B cell (primary cell): ENCODE measurements around the gene CDKAL1. TPM values are rescaled to one million over a fixed set of nuclear protein-coding genes. Genes with fewer than 3 reads are reported as not detected.

ENCODE experiments used
- ATAC-seq: fragments of 200-7000 bp; cut with Tn5 transposase; one replicate; pipeline ENCODE4 v1.10.0; 2021; ENCODE audit warnings: low read depth, mild to moderate bottlenecking, moderate number of reproducible peaks, moderate library complexity
- CTCF ChIA-PET: fragments of 350-600 bp; sonication (Branson Sonifier 250); formaldehyde crosslinking; loops from one replicate; lab custom pipeline; 2021; ENCODE audit warnings: antibody characterized with exemption, inconsistent platforms; lab: Charles Lee
- POLR2A ChIA-PET: fragments of 350-600 bp; sonication (Branson Sonifier 250); formaldehyde crosslinking; loops from one replicate; lab custom pipeline; 2021; ENCODE audit warnings: antibody characterized with exemption; lab: Charles Lee
- DNase-seq: peaks from one replicate; pipeline ENCODE4 v3.0.0; 2013
- H2AFZ ChIP-seq: 2 replicates; pipeline ENCODE4 v1.6.1; 2012; ENCODE audit warnings: mild to moderate bottlenecking, low read depth, low read length; ENCODE audit not compliant: insufficient read depth, poor library complexity, severe bottlenecking
- H3K27ac ChIP-seq, 2 donors: 1 replicate in 1 of 2; 2 replicates in 1 of 2; pipeline ENCODE4 v1.5.1; 2012 to 2013; ENCODE audit warnings: low read length in 2 of 2, mild to moderate bottlenecking in 2 of 2, moderate library complexity in 1 of 2
- H3K27me3 ChIP-seq, 4 experiments: fragments of 200-600 bp in 1 of 4; sonication (generic) in 1 of 4; replicated peaks in 1 of 4; 1 replicate in 2 of 4; 2 replicates in 2 of 4; pipeline versions ENCODE4 v1.6.1 to v1.7.0; 2013 to 2016; ENCODE audit warnings: low read length in 3 of 4, mild to moderate bottlenecking in 2 of 4, mixed read lengths in 1 of 4, moderate library complexity in 1 of 4; ENCODE audit not compliant: insufficient read depth in 4 of 4, control insufficient read depth in 3 of 4; ENCODE audit errors: control extremely low read depth in 1 of 4
- H3K36me3 ChIP-seq, 2 experiments: replicated peaks in 1 of 2; 1 replicate in 1 of 2; 2 replicates in 1 of 2; pipeline versions ENCODE4 v1.6.1 to v1.7.1; 2013; ENCODE audit warnings: low read length in 1 of 2; ENCODE audit not compliant: insufficient read depth in 2 of 2, control insufficient read depth in 1 of 2; ENCODE audit errors: control extremely low read depth in 1 of 2, extremely low read depth in 1 of 2
- H3K4me1 ChIP-seq, 2 donors: fragments of 200-600 bp in 1 of 2; sonication (generic) in 1 of 2; 1 replicate in 1 of 2; 2 replicates in 1 of 2; pipeline versions ENCODE4 v1.5.1 to v1.6.1; 2013 to 2017; ENCODE audit warnings: low read length in 2 of 2; ENCODE audit not compliant: control insufficient read depth in 2 of 2, insufficient read depth in 2 of 2
- H3K4me2 ChIP-seq: replicated peaks from 2 replicates; pipeline ENCODE3; 2012; ENCODE audit warnings: mild to moderate bottlenecking, low read depth, low read length; ENCODE audit not compliant: poor library complexity, severe bottlenecking
- H3K4me3 ChIP-seq, 5 experiments: fragments of 200-600 bp in 1 of 5; sonication (generic) in 1 of 5; 1 replicate in 3 of 5; 2 replicates in 2 of 5; pipeline versions ENCODE4 v1.5.1 to v1.7.0; 2011 to 2016; ENCODE audit warnings: low read length in 4 of 5, mild to moderate bottlenecking in 4 of 5, low read depth in 2 of 5, control low read depth in 1 of 5, moderate library complexity in 1 of 5; ENCODE audit not compliant: insufficient read depth in 1 of 5; ENCODE audit errors: control extremely low read depth in 1 of 5, extremely low read depth in 1 of 5
- H3K79me2 ChIP-seq: fragments of 200-600 bp; sonication (generic); one replicate; pipeline ENCODE4 v1.6.0; 2016; ENCODE audit warnings: low read length; ENCODE audit not compliant: control insufficient read depth, insufficient read depth
- H3K9ac ChIP-seq: fragments of 200-600 bp; sonication (generic); 2 replicates; pipeline ENCODE4 v1.6.1; 2017; ENCODE audit warnings: mild to moderate bottlenecking, low read length, moderate library complexity
- H3K9me3 ChIP-seq, 3 donors: one replicate each; pipeline versions ENCODE4 v1.6.1 to v1.7.1; 2013; ENCODE audit warnings: low read length in 2 of 3; ENCODE audit not compliant: control insufficient read depth in 2 of 3, insufficient read depth in 1 of 3; ENCODE audit errors: control extremely low read depth in 1 of 3
- H4K20me1 ChIP-seq: 2 replicates; pipeline ENCODE4 v1.6.0; 2012; ENCODE audit warnings: mild to moderate bottlenecking, low read length; ENCODE audit not compliant: insufficient read depth, control insufficient read depth, poor library complexity, severe bottlenecking
- H3K27ac Mint-ChIP-seq: one replicate; pipeline ENCODE4 v1.8.0; 2021; ENCODE audit warnings: mixed read lengths
- H3K27me3 Mint-ChIP-seq: one replicate; pipeline ENCODE4 v1.8.0; 2021; ENCODE audit warnings: mixed read lengths
- H3K4me1 Mint-ChIP-seq: one replicate; pipeline ENCODE4 v1.8.0; 2021; ENCODE audit warnings: mixed read lengths
- H3K4me3 Mint-ChIP-seq: one replicate; pipeline ENCODE4 v1.8.0; 2021; ENCODE audit warnings: mixed read lengths
- H3K9me3 Mint-ChIP-seq: one replicate; pipeline ENCODE4 v1.8.0; 2022; ENCODE audit warnings: mixed read lengths; ENCODE audit not compliant: insufficient read depth
- EZH2 ChIP-seq: IDR thresholded peaks from 2 replicates; pipeline ENCODE4 v1.6.1; 2012; ENCODE audit warnings: borderline replicate concordance, low read depth, mild to moderate bottlenecking, moderate library complexity, low read length; ENCODE audit not compliant: insufficient read depth, poor library complexity, severe bottlenecking
- WGBS: methylation state at CpG from one replicate; pipeline ENCODE4 v1.1.5; 2013; ENCODE audit warnings: missing lambda C conversion rate; ENCODE audit not compliant: insufficient coverage; 5-methylcytosine and 5-hydroxymethylcytosine counted together
- intact Hi-C: fragments of 100-400 bp; cut with micrococcal nuclease; formaldehyde crosslinking; loops from one replicate; pipeline ENCODE4 v1.10.0; 2022
- polyA plus RNA-seq: library from polyadenylated mRNA; depleted of rRNA; stranded (reverse); fragments of >200 nt; gene quantifications from 2 replicates; pipeline ENCODE4 v1.2.3, GENCODE V29; 2012
- total RNA-seq, 2 donors: library from RNA; stranded (reverse); fragments of 120-200 nt in 1 of 2; gene quantifications; 1 replicate in 1 of 2; 2 replicates in 1 of 2; pipeline versions ENCODE4 v1.2.3 to v1.2.4, GENCODE V29; 2013 to 2022
- TF ChIP-seq, protein P1 (sequence below): fragments of 200-600 bp; IDR thresholded peaks from one replicate; pipeline ENCODE4 v1.8.0; 2022; ENCODE audit warnings: antibody characterized with exemption, mild to moderate bottlenecking

The CDKAL1 gene
- total and polyA plus RNA-seq, 2 donors (not counting 1 experiment from before 2014, with no cell fraction given), result 6.1 to 33.3 TPM

DNA sequence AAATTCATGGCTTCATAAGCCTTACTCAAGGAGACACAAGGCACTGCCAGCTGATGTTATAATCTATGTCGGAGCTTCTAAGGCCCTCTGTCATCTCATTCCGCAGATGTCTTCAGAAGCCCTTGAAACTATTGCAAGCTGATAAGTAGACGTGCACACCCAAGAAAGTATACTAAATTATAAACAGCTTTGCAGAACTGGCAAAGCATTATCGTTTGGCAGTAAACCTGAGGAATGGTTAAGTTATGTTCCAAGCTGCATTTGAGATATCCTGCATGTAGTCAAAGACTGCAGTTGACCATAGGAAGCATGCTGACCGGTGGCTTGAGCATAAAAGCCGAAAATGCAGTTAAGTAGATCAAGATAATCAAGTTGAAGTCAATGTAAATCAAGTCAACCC, 633.5 kb downstream of the CDKAL1 start:
- POLR2A ChIA-PET, result no interaction called here
- no peak overlapping the region for H3K27ac Mint-ChIP-seq
- no peak for DNase-seq
- peaks cover 7 to 12% of the 10 kb centered on the region in 2 donors for H3K4me1 ChIP-seq
- intact Hi-C loops, result no loop called here
- no peak for ATAC-seq
- H3K4me3 Mint-ChIP-seq, result no peak overlapping the region
- peaks cover 11% of the 10 kb centered on the region for H3K4me1 Mint-ChIP-seq
- CTCF ChIA-PET, result no interaction called here
- H3K4me2 ChIP-seq, result no peak overlapping the region
- H2AFZ ChIP-seq, result no peak overlapping the region
- no peaks in the 10 kb centered on the region for H3K79me2 ChIP-seq
- no peak for TF ChIP-seq EZH2
- no peak overlapping the region for H3K4me3 ChIP-seq
- H3K27me3 Mint-ChIP-seq, result no peaks in the 10 kb centered on the region
- H4K20me1 ChIP-seq, result no peaks in the 10 kb centered on the region
- H3K9ac ChIP-seq, result no peak overlapping the region
- peaks cover 0 to 4% (median 0%) of the 10 kb centered on the region in 3 donors for H3K9me3 ChIP-seq
- WGBS, result 96% methylated on average over 5 of the region's 6 CpGs
- no peak overlapping the region for H3K27ac ChIP-seq
- H3K27me3 ChIP-seq, result no peaks in the 10 kb centered on the region
- no peaks in the 10 kb centered on the region for H3K36me3 ChIP-seq
- H3K9me3 Mint-ChIP-seq, result no peaks in the 10 kb centered on the region

DNA sequence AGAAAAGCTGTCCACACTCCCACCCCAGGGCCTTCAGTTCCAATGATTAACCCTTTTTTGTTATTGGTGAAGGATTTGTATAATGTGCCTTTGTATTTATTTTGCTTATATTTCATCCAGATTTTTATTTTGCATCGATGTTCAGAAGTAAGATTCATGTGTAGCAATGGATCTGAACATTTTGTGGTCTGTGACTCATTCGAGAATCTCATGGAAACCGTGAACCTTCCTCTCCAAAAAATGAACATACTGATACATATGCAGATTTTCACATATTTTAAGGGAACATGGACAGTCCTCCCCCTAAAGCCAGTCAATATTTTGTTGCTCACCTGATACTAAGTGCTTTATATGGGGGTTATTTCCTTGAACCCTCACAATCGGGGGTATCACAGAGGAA, 637.5 kb downstream of the CDKAL1 start:
- H3K4me1 Mint-ChIP-seq, result peaks cover 15% of the 10 kb centered on the region
- no peaks in the 10 kb centered on the region for H3K9me3 Mint-ChIP-seq
- TF ChIP-seq, protein P1, sequence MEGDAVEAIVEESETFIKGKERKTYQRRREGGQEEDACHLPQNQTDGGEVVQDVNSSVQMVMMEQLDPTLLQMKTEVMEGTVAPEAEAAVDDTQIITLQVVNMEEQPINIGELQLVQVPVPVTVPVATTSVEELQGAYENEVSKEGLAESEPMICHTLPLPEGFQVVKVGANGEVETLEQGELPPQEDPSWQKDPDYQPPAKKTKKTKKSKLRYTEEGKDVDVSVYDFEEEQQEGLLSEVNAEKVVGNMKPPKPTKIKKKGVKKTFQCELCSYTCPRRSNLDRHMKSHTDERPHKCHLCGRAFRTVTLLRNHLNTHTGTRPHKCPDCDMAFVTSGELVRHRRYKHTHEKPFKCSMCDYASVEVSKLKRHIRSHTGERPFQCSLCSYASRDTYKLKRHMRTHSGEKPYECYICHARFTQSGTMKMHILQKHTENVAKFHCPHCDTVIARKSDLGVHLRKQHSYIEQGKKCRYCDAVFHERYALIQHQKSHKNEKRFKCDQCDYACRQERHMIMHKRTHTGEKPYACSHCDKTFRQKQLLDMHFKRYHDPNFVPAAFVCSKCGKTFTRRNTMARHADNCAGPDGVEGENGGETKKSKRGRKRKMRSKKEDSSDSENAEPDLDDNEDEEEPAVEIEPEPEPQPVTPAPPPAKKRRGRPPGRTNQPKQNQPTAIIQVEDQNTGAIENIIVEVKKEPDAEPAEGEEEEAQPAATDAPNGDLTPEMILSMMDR, result no peak
- TF ChIP-seq EZH2, result no peak
- H3K4me2 ChIP-seq, result no peak overlapping the region
- H3K36me3 ChIP-seq, result no peaks in the 10 kb centered on the region
- intact Hi-C loops, result no loop called here
- ChIA-PET POLR2A (no interaction called here), CTCF (no interaction called here)
- H2AFZ ChIP-seq, result no peak overlapping the region
- no peak for ATAC-seq
- no peak overlapping the region for H3K27ac ChIP-seq
- no peaks in the 10 kb centered on the region for H4K20me1 ChIP-seq
- no peak overlapping the region for H3K27ac Mint-ChIP-seq
- no peaks in the 10 kb centered on the region for H3K27me3 ChIP-seq
- H3K9ac ChIP-seq, result no peak overlapping the region
- no peak for DNase-seq
- no peaks in the 10 kb centered on the region for H3K27me3 Mint-ChIP-seq
- peaks cover 0 to 4% (median 0%) of the 10 kb centered on the region in 3 donors for H3K9me3 ChIP-seq
- no CpG with 5 or more reads among the region's 4 CpGs for WGBS
- no peak overlapping the region for H3K4me3 ChIP-seq
- no peaks in the 10 kb centered on the region for H3K79me2 ChIP-seq
- peaks cover 7 to 8% of the 10 kb centered on the region in 2 donors for H3K4me1 ChIP-seq
- H3K4me3 Mint-ChIP-seq, result no peak overlapping the region
